HG03457 (cell line): ENCODE measurements around the gene DOK5.
A peak's percentile ranks its signal among the peaks of the same experiment; 100 is the strongest.

Experiments
- ATAC-seq: cut with Tn5 transposase; IDR thresholded peaks from one replicate; pipeline ENCODE4 v1.9.1; 2021; ENCODE audit warnings: moderate number of reproducible peaks; ENCODE audit not compliant: unreplicated experiment

The DOK5 gene

DNA sequence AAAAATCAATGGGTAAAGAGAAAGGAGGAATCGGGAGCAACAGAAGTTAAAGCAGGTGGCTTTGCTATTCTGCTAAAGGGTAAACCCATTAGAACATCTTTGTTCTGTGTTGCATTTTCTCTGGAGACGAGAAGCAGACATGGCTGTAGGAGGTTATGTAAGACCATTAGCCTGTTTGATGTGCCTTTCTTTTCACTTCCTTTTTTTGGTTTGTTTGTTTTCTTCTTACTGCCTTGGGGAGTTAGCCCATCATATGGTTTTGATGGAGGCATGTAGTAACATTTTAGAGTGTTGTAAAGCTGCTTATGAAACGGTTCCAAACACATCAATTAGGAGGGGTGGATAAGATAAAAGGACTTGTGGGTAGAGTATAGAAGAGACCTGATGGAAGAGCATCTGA lies 131.0 kb downstream of the DOK5 start:
- no peak for ATAC-seq

GRCh38 chr20:54608039-54608745 lies 132.8 kb downstream of the DOK5 start:
- no peak for ATAC-seq

DNA sequence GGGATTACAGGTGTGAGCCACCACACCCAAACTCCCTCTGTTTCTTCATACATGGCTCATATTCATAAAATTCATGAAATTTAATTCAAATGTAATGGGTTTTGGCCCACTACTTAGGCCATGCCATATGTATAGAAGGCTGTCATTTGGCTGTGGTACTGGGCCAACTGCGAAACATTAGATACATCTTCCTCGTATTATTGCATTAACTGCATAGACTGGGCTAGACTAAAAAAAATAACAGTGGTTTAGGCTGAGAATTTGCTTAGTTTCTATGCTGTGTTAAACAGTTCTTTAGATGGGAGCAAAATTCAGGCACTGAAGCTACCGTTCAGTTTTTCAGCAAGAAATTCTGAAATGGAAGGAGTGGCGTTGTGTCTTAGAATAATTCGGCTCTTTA lies 133.6 kb downstream of the DOK5 start:
- ATAC-seq = no peak

- ATAC-seq = no peak
These were observed 136.5 kb downstream of the DOK5 start for GRCh38 chr20:54611708-54612412.

GRCh38 chr20:54618412-54618811 lies 143.0 kb downstream of the DOK5 start:
- ATAC-seq = no peak

DNA sequence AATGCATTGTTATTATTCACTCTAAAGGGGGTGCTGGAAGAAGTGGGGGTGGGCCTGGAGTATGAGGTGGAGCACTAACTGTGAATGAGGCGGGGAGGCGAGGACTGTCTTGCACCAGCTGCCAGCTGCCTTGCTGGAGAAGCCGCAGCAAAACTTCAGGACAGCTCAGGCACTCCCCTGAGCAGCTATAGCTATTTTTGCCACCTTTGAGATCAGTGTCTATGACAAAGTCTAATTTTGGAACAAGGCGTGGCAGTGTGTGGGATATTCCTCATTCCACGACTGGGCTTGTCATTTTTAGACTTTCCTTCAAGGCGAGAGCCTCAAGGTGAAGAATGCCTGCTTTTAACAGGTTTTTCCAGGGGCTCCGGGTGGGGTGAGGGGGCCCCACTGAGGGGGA lies 143.8 kb downstream of the DOK5 start:
- no peak for ATAC-seq

GRCh38 chr20:54619682-54620081 lies 144.3 kb downstream of the DOK5 start:
- ATAC-seq = no peak

GRCh38 chr20:54620611-54621010 lies 145.2 kb downstream of the DOK5 start:
- no peak for ATAC-seq

GRCh38 chr20:54622333-54623295 lies 147.2 kb downstream of the DOK5 start:
- ATAC-seq = no peak

DNA sequence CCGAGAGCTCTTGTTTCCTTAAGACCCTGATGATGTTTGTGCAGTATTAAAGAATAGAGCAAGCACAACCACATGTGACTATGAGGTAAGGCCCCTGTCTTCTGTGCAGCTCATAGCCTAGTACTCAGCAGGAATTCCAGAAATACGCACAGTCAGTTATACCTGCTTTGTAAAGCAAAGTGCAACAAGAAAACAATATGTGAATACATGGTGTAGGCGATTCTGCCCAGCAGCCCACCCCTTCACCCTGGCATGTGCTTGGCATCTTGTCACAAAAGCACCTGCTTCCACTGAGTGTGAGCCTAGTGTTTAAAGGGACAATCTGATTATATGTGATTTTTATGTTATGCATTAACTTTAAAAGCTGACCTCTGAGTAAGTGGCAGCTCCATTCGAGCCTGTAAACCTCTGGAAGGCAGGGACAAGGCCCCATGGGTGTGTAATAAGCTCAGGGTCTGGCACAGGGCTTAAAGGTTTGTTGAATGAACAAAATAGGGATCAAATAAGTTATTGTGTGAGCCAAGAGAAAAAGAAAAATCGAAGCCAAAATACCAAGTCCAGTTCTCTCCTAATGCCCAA lies 148.7 kb downstream of the DOK5 start:
- ATAC-seq = no peak

GRCh38 chr20:54624706-54625390 lies 149.5 kb downstream of the DOK5 start:
- no peak for ATAC-seq

- ATAC-seq = no peak
These were observed 150.1 kb downstream of the DOK5 start for GRCh38 chr20:54625497-54625896.

GRCh38 chr20:54626126-54626525 lies 150.7 kb downstream of the DOK5 start:
- ATAC-seq = no peak

DNA sequence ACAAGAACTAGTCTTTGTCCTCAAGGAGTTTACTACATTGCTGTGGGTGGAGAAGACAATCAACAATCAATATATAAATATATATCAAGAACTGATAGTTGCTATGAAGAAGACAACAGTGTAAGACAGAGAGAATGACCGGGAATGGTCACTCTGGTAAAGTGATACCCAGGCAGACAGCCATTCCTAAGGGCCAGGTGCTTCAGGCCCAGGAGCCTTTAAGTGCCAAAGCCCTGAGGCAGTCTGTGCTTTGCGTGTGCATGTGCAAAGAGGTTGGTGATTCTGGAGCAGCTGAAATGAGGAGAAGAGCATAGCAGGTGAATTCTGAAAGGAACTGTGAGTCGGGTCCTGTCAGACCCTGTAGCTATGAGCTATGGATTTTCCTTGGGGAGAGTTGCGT lies 154.2 kb downstream of the DOK5 start:
- no peak for ATAC-seq

GRCh38 chr20:54630582-54630981 lies 155.2 kb downstream of the DOK5 start:
- ATAC-seq = no peak

- ATAC-seq = no peak
These were observed 155.7 kb downstream of the DOK5 start for GRCh38 chr20:54631059-54631458.

GRCh38 chr20:54633374-54634355 lies 158.3 kb downstream of the DOK5 start:
- ATAC-seq = peak; percentile 80

DNA sequence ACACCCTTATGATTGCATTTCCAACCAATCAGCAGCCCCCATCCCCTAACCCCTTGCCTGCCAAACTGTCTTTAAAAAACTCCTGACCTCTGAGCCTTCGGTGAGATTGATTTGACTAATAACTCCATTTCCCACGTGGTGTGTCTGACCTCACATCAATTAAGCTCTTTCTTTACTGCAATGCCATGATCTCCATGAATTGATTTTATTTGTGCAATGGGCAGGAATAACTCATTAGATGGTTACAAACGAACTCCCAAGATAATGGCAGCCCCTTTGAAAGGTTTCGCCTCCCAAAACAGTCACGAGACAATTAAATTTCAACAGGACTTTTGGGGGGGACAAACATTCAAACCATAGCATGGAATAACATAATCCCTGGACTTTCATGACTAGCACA lies 161.2 kb downstream of the DOK5 start:
- no peak for ATAC-seq

DNA sequence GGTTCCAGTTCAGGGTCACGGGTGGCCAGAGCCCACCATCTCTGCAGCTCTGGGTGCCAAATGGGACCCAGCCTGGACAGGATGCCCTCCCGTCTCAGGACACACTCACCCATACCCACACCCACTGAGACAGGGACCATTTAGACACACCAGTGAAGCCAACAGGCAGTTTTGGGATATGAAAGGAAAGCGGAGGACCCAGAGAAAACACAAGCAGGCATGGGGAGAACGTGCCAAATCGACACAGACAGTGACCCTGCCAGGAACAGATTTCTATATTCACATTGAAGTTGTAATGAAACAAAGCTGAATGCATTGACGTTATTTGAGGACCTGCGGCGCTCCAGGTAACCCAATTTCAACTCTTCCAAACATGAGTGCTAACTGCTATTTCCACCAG lies 164.5 kb downstream of the DOK5 start:
- no peak for ATAC-seq
